GM10266 (cell line): ENCODE results near the gene C12orf75.

Experiments
- DNase-seq: peaks from one replicate; pipeline ENCODE4 v3.0.0; 2012; ENCODE audit errors: extremely low spot score
- TF ChIP-seq, protein P1 (sequence below): IDR thresholded peaks from 2 replicates; pipeline ENCODE4 v1.5.1; 2012; ENCODE audit warnings: mild to moderate bottlenecking, low read depth; ENCODE audit not compliant: control insufficient read depth, insufficient read depth; ENCODE audit errors: missing control alignments

Gene C12orf75

DNA sequence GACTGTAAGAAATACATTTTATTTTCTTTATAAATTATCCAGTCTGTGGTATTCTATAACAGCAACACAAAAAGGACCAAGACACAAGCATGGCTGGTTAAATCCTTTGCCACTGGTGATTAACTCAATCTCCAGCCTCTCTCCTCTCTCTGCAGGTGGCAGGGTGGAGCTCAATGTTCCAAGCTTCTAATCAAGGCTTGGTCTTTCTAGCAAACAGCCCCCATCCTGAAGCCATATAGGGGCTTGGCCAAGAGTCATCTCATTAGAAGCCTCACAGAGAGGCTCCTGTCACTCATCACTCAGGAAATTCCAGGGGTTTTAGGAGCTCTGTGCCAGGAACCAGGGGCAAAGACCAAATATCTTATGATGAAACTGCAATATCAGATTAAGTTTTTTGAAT, 12.0 kb downstream of the C12orf75 start:
- TF ChIP-seq, protein P1, sequence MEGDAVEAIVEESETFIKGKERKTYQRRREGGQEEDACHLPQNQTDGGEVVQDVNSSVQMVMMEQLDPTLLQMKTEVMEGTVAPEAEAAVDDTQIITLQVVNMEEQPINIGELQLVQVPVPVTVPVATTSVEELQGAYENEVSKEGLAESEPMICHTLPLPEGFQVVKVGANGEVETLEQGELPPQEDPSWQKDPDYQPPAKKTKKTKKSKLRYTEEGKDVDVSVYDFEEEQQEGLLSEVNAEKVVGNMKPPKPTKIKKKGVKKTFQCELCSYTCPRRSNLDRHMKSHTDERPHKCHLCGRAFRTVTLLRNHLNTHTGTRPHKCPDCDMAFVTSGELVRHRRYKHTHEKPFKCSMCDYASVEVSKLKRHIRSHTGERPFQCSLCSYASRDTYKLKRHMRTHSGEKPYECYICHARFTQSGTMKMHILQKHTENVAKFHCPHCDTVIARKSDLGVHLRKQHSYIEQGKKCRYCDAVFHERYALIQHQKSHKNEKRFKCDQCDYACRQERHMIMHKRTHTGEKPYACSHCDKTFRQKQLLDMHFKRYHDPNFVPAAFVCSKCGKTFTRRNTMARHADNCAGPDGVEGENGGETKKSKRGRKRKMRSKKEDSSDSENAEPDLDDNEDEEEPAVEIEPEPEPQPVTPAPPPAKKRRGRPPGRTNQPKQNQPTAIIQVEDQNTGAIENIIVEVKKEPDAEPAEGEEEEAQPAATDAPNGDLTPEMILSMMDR: no peak
- no peak for DNase-seq

DNA sequence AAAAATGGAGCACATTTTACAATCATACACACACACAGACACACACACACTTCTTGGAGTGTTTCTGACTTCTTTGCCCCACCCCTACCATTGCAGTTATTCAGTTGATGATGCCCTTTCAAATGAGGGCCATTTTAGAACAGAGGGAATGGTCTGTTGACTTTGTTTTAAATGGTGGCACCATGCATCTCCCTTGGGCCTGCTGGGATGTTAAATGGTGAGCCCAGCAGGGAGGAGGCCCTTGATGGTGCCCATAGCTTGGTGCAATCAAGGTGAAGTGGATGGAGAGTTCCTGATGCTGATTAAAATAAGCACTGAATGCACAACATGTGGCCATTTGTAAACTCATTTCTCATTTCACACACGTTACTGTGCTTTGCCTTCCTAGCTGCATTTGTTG, 13.3 kb downstream of the C12orf75 start:
- TF ChIP-seq, protein P1: no peak
- no peak for DNase-seq

DNA sequence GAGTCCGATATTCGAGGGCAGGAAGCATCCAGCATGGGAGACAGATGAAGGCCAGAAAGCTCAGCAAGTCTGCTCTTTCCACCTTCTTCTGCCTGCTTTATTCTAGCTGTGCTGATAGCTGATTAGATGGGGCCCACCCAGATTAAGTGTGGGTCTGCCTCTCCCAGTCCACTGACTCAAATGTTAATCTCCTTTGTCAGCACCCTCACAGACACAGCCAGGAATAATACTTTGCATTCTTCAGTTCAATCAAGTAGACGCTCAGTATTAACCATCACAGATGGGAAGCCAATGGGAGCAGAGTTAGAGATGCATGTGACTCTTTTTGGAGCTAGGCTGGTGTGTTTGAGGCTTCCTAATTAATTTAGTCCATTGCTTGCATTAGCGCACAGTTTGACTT, 17.0 kb downstream of the C12orf75 start:
- TF ChIP-seq, protein P1: no peak

DNA sequence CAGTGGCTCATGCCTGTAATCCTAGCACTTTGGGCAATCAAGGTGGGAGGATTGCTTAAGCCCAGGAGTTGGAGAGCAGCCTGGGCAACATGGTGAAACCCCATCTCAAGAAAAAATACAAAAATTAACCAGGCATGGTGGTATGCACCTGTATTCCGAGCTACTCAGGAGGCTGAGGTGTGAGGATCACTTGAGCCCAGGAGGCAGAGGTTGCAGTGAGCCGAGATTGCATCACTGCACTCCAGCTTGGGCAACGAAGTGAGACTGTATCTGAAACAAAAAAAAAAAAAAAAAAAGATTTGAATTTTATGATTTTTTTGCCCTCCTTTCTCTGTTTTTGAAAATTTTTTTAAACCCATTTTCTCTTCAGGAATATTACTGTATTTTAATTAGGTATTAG, 17.7 kb downstream of the C12orf75 start:
- TF ChIP-seq, protein P1: no peak
- DNase-seq: no peak

More for the DNA sequence above, 17.0 kb downstream of the C12orf75 start:
- no peak for DNase-seq

DNA sequence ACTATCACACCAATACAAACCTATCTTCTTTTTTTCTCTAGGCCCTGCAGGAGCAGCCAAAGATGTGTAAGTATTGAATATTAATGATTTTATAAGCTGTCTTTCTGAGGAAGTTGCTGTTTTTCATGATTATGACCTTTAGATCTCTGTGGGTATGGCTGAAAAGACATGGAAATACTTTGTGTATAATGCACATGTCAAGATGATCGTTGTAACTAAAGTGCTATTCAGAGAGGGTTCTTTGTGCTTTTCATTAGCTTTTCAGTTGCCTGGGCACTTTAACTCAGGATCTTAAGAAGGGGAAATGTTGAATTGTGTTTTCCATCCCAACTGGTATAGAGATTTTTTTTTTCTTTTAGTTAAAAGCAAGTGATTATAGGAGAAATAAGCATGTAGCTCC, 18.1 kb downstream of the C12orf75 start:
- TF ChIP-seq, protein P1: no peak
- no peak for DNase-seq

DNA sequence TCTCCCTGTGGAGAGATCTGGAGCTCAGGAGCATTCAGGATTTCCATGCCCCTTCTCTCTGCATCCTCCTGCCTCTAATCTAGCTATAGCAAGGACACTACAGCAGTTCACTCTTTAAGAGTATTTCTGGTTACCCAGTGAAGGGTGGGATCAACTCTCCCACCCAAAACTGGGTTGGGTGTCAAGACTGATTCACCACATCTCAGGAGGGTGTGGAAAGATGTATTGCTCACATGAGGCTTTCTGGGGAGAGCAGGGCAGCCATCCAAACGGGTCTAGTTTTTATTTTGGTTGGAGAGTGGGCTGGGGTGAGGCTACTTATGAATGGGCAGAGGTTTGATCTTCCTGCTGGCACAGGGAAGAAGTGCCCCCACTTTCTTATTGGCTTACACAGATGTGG, 18.6 kb downstream of the C12orf75 start:
- DNase-seq: no peak
- TF ChIP-seq, protein P1: no peak

DNA sequence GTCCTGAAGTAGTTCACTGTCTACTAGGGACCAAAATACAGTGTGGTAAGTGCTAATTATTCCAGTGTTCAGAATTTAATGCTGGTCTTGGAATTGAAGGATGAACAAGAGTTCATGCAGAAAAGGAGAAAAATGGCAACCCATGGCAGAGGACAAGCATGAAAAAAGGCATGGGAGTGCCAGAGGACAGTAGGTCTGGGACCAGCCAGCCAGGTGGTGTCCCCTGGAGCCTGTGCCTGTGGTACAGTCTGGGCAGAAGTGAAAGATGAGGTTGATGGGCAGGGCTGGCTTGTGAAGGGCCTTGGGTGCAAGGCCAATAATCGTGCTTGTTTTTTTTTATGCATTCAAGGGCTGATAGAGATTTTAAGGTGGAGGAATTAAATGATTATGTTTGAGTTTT, 21.0 kb downstream of the C12orf75 start:
- no peak for DNase-seq
- TF ChIP-seq, protein P1: no peak
